ENCODE results near the gene GABRG3. TPM values are rescaled to one million over a fixed set of nuclear protein-coding genes. Genes with fewer than 3 reads are reported as not detected.

The GABRG3 gene
- total and polyA plus RNA-seq, 3 donors from 2014 or later: 3.7 to 13.4 (median 6.9) TPM

DNA sequence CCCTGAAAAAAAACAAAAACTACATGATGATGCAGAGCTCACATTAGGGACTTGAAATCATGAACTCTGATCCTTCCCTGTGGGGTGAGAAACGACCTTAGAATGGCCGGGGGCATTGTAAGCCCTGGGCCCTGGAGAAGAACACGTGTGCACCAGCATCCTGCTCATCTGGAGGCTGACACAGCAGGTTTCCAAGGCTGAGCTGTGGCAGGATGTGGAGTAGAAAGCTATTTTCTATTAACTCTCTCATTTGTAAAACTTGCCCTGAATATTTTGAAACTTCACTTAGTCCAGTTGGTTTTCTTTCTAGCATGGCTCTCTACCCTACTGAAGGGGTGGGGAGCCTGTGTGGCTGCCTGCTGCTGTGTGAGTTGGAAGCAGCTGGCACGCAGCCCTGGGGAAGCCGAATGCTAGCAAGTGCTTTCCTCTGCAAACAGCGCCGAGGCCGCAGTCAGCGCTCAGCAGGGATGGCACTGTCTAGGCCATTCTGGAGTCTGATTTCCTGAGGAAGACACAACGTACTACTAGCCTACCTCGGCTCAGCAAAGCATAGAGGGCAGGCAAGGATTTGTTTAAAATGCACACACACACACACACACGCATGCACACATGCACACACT lies 58.0 kb downstream of the GABRG3 start:
- Histone ChIP-seq H3K4me3 (no peak overlapping the region), H3K9me3 (no peaks in the 10 kb centered on the region), H3K27ac (no peak overlapping the region), H3K27me3 (no peaks in the 10 kb centered on the region), H3K36me3 (ENCODE audit: low read depth, missing control alignments) (no peaks in the 10 kb centered on the region), H3K4me1 (no peaks in the 10 kb centered on the region)
- no peak for TF ChIP-seq POLR2A (IDR thresholded peaks at IDR 0.05)
- TF ChIP-seq, protein P1, sequence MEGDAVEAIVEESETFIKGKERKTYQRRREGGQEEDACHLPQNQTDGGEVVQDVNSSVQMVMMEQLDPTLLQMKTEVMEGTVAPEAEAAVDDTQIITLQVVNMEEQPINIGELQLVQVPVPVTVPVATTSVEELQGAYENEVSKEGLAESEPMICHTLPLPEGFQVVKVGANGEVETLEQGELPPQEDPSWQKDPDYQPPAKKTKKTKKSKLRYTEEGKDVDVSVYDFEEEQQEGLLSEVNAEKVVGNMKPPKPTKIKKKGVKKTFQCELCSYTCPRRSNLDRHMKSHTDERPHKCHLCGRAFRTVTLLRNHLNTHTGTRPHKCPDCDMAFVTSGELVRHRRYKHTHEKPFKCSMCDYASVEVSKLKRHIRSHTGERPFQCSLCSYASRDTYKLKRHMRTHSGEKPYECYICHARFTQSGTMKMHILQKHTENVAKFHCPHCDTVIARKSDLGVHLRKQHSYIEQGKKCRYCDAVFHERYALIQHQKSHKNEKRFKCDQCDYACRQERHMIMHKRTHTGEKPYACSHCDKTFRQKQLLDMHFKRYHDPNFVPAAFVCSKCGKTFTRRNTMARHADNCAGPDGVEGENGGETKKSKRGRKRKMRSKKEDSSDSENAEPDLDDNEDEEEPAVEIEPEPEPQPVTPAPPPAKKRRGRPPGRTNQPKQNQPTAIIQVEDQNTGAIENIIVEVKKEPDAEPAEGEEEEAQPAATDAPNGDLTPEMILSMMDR (IDR thresholded peaks at IDR 0.05): no peak
- no peak for DNase-seq
- intact Hi-C loops (cut with DNase I; ENCODE audit: low total_unique reads): no loop called here
- WGBS, 2 donors: 43 to 62% methylated on average over 4 to 12 of the region's 12 CpGs

DNA sequence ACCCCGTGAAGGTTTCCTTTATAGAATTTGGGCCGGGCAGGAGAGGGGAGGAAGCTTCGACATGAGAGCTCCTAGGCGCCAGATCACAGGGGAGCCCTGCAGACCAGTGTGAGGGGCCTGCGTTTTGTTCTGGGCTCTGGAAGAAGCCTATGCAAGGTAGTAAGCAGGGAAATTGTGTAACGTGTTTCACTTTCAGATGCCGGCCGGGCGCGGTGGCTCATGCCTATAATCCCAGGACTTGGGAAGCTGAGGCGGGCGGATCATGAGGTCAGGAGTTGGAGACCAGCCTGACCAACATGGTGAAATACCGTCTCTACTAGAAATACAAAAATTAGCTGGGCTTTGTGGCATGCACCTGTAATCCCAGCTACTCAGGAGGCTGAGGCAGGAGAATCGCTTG lies 65.2 kb downstream of the GABRG3 start:
- Histone ChIP-seq H3K4me1 (no peaks in the 10 kb centered on the region), H3K27ac (no peak overlapping the region), H3K4me3 (no peak overlapping the region), H3K36me3 (ENCODE audit: low read depth, missing control alignments) (no peaks in the 10 kb centered on the region), H3K9me3 (no peaks in the 10 kb centered on the region), H3K27me3 (no peaks in the 10 kb centered on the region)
- 93 to 94% methylated on average over 14 of the region's 14 CpGs for WGBS, 2 donors
- TF ChIP-seq, protein P1 (IDR thresholded peaks at IDR 0.05): no peak
- no peak for TF ChIP-seq POLR2A (IDR thresholded peaks at IDR 0.05)
- intact Hi-C loops (cut with DNase I; ENCODE audit: low total_unique reads): no loop called here
- DNase-seq: no peak

DNA sequence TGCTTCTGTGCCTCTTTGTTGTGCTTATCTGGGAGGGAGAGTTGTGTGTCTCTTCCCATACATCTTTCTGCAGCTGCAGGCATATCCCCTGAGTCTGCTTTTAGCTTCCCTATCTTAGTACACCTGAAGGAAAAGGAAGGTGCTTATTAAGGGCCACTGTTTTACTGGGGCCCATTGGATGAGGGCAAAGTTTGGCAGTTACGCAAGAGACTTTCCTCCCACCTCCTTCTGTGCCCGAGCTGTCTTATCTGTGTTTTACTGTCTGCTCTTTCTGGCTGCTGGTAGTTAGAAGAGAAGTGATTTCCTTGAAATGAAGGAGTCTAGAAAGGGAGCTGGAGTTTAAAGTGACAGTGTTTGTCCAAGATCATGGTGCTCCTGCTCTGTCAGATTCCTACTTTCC lies 66.5 kb downstream of the GABRG3 start:
- TF ChIP-seq, protein P1 (IDR thresholded peaks at IDR 0.05): no peak
- no peak for TF ChIP-seq POLR2A (IDR thresholded peaks at IDR 0.05)
- DNase-seq: no peak
- H3K9me3 ChIP-seq: no peaks in the 10 kb centered on the region
- intact Hi-C loops (cut with DNase I; ENCODE audit: low total_unique reads): no loop called here
- no peaks in the 10 kb centered on the region for H3K36me3 ChIP-seq (ENCODE audit: low read depth, missing control alignments)
- H3K27me3 ChIP-seq: no peaks in the 10 kb centered on the region
- WGBS, 2 donors: 52 to 73% methylated on average over 2 of the region's 2 CpGs
- no peak overlapping the region for H3K4me3 ChIP-seq
- H3K4me1 ChIP-seq: no peaks in the 10 kb centered on the region
- no peak overlapping the region for H3K27ac ChIP-seq

DNA sequence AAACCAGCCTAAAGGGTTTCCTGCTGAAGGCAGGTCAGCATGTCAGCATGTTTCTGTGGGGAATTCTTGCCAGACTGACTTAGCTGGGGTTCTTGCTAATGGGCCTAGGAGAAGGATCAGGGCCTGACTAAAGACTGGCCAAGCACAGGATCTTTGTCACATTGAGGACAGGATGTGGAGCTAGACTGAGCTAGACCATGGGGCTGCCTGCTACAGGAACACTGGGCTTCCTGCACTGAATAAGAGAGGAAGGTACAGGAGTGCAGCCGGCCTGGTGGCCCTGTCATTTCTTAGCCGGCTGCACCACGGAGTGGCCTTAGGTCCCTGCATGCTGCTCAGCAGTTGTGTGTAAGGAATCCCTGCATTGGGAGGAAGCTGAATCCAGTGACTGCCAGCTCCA lies 68.2 kb downstream of the GABRG3 start:
- intact Hi-C loops (cut with DNase I; ENCODE audit: low total_unique reads): no loop called here
- no peak for DNase-seq
- H3K36me3 ChIP-seq (ENCODE audit: low read depth, missing control alignments): no peaks in the 10 kb centered on the region
- 84 to 89% methylated on average over 3 of the region's 3 CpGs for WGBS, 2 donors
- no peaks in the 10 kb centered on the region for H3K4me1 ChIP-seq
- no peak overlapping the region for H3K27ac ChIP-seq
- no peaks in the 10 kb centered on the region for H3K9me3 ChIP-seq
- H3K4me3 ChIP-seq: no peak overlapping the region
- TF ChIP-seq, protein P1 (IDR thresholded peaks at IDR 0.05): no peak
- TF ChIP-seq POLR2A (IDR thresholded peaks at IDR 0.05): no peak
- no peaks in the 10 kb centered on the region for H3K27me3 ChIP-seq

DNA sequence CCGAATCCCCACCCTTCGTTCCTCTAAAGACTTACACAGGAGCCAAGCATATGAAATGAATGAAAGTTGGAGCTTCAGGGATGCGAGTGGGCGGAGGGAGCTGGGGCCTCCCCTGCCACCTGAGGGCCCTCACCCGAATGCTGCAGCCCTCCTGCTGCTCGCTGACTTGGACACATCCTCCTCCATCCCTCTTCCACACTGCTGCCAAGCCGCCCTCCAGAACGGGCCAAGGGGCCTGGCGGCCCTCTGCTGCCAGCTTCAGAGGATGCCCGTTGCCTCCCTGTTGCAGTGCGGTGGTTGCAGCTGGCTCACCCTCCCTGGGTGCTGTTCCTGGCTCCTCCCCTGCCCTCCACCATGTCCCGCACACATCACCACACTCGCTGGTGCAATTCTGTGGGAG lies 71.2 kb downstream of the GABRG3 start:
- Histone ChIP-seq H3K9me3 (no peaks in the 10 kb centered on the region), H3K4me1 (no peaks in the 10 kb centered on the region), H3K4me3 (no peak overlapping the region), H3K27ac (no peak overlapping the region), H3K36me3 (ENCODE audit: low read depth, missing control alignments) (no peaks in the 10 kb centered on the region), H3K27me3 (no peaks in the 10 kb centered on the region)
- no peak for DNase-seq
- WGBS, 2 donors: 92 to 96% methylated on average over 12 to 13 of the region's 13 CpGs
- intact Hi-C loops (cut with DNase I; ENCODE audit: low total_unique reads): no loop called here
- TF ChIP-seq, protein P1 (IDR thresholded peaks at IDR 0.05): no peak
- TF ChIP-seq POLR2A (IDR thresholded peaks at IDR 0.05): no peak
